ENCODE measurements around the gene FGF14. TPM values are rescaled to one million over a fixed set of nuclear protein-coding genes. Genes with fewer than 3 reads are reported as not detected.

FGF14 gene
- total RNA-seq, 1 donor from 2014 or later: 0.23 TPM

DNA sequence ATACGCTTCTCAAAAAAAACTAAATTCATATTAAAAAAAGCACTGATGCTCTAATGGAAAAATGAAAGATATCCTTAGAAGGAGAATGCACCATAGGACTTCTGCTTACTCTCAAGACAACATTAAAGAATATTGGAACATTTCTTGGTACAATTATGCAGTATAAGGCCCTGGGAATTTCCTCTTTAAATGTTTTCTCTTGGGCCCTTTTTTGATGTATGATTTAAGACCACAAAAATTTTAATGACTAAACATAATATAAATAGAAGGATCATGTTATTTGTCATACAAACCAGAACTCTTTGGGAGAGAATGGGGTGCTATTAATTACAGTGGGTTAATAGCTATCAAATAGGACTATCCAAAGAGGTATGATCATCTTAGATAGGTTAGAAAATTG is 403.7 kb downstream of the FGF14 start:
- Histone ChIP-seq H3K4me2 (ENCODE audit: low read length) (no peak overlapping the region), H3K9me3 (ENCODE audit: insufficient read depth, low read depth, low read length) (no peaks in the 10 kb centered on the region), H3K4me3 (ENCODE audit: insufficient read depth, low read depth, low read length) (no peak overlapping the region), H2AFZ (ENCODE audit: low read depth, low read length) (no peak overlapping the region), H3K36me3 (ENCODE audit: insufficient read depth, low read length) (no peaks in the 10 kb centered on the region), H3K27me3 (ENCODE audit: insufficient read depth, low read length) (no peaks in the 10 kb centered on the region), H3K9ac (ENCODE audit: low read length) (no peak overlapping the region), H3K4me1 (ENCODE audit: insufficient read depth, low read length) (no peaks in the 10 kb centered on the region), H4K20me1 (ENCODE audit: insufficient read depth, low read length) (no peaks in the 10 kb centered on the region), H3K79me2 (ENCODE audit: insufficient read depth, low read length) (no peaks in the 10 kb centered on the region), H3K27ac (ENCODE audit: low read depth, low read length) (no peak overlapping the region)
- H3K36me3 Mint-ChIP-seq (ENCODE audit: low read depth, unreplicated experiment): peaks cover 2% of the 10 kb centered on the region
- TF ChIP-seq EZH2 (IDR thresholded peaks at IDR 0.05; ENCODE audit: insufficient read depth, low read length) (no peak), CTCF (IDR thresholded peaks at IDR 0.05; ENCODE audit: insufficient read depth, low read depth, low read length) (no peak)
- peaks cover 18% of the 10 kb centered on the region for H3K4me1 Mint-ChIP-seq (ENCODE audit: low read depth, unreplicated experiment)
- H3K9me3 Mint-ChIP-seq (ENCODE audit: unreplicated experiment): no peaks in the 10 kb centered on the region
- H3K27ac Mint-ChIP-seq (ENCODE audit: unreplicated experiment): no peak overlapping the region
- no peak overlapping the region for H3K4me3 Mint-ChIP-seq (ENCODE audit: unreplicated experiment)
- H3K27me3 Mint-ChIP-seq (ENCODE audit: low read depth, unreplicated experiment): no peaks in the 10 kb centered on the region
- DNase-seq (ENCODE audit: low read depth): no peak
- no peak for FAIRE-seq

- Mint-ChIP-seq H3K36me3 (ENCODE audit: low read depth, unreplicated experiment) (peaks cover 2% of the 10 kb centered on the region), H3K9me3 (ENCODE audit: unreplicated experiment) (peaks cover 2% of the 10 kb centered on the region), H3K27me3 (ENCODE audit: low read depth, unreplicated experiment) (no peaks in the 10 kb centered on the region), H3K4me1 (ENCODE audit: low read depth, unreplicated experiment) (peaks cover 11% of the 10 kb centered on the region), H3K4me3 (ENCODE audit: unreplicated experiment) (no peak overlapping the region), H3K27ac (ENCODE audit: unreplicated experiment) (no peak overlapping the region)
- TF ChIP-seq CTCF (IDR thresholded peaks at IDR 0.05; ENCODE audit: insufficient read depth, low read depth, low read length): no peak
- TF ChIP-seq EZH2 (IDR thresholded peaks at IDR 0.05; ENCODE audit: insufficient read depth, low read length): no peak
- no peak overlapping the region for H3K9ac ChIP-seq (ENCODE audit: low read length)
- H3K79me2 ChIP-seq (ENCODE audit: insufficient read depth, low read length): no peaks in the 10 kb centered on the region
- H3K4me1 ChIP-seq (ENCODE audit: insufficient read depth, low read length): no peaks in the 10 kb centered on the region
- no peaks in the 10 kb centered on the region for H4K20me1 ChIP-seq (ENCODE audit: insufficient read depth, low read length)
- H3K4me2 ChIP-seq (ENCODE audit: low read length): no peak overlapping the region
- DNase-seq (ENCODE audit: low read depth) (no peak), FAIRE-seq (no peak)
- no peaks in the 10 kb centered on the region for H3K36me3 ChIP-seq (ENCODE audit: insufficient read depth, low read length)
- no peak overlapping the region for H2AFZ ChIP-seq (ENCODE audit: low read depth, low read length)
- H3K27ac ChIP-seq (ENCODE audit: low read depth, low read length): no peak overlapping the region
- no peak overlapping the region for H3K4me3 ChIP-seq (ENCODE audit: insufficient read depth, low read depth, low read length)
- no peaks in the 10 kb centered on the region for H3K27me3 ChIP-seq (ENCODE audit: insufficient read depth, low read length)
- no peaks in the 10 kb centered on the region for H3K9me3 ChIP-seq (ENCODE audit: insufficient read depth, low read depth, low read length)
Measured at GRCh38 chr13:101996954-101997353, 404.9 kb downstream of the FGF14 start.

- DNase-seq (ENCODE audit: low read depth) (no peak), FAIRE-seq (no peak)
- Mint-ChIP-seq H3K27me3 (ENCODE audit: low read depth, unreplicated experiment) (no peaks in the 10 kb centered on the region), H3K4me1 (ENCODE audit: low read depth, unreplicated experiment) (peaks cover 2% of the 10 kb centered on the region), H3K4me3 (ENCODE audit: unreplicated experiment) (no peak overlapping the region), H3K9me3 (ENCODE audit: unreplicated experiment) (peaks cover 2% of the 10 kb centered on the region), H3K36me3 (ENCODE audit: low read depth, unreplicated experiment) (no peaks in the 10 kb centered on the region), H3K27ac (ENCODE audit: unreplicated experiment) (no peak overlapping the region)
- Histone ChIP-seq H3K27ac (ENCODE audit: low read depth, low read length) (no peak overlapping the region), H3K79me2 (ENCODE audit: insufficient read depth, low read length) (no peaks in the 10 kb centered on the region), H3K4me2 (ENCODE audit: low read length) (no peak overlapping the region), H3K4me3 (ENCODE audit: insufficient read depth, low read depth, low read length) (no peak overlapping the region), H3K9ac (ENCODE audit: low read length) (no peak overlapping the region), H4K20me1 (ENCODE audit: insufficient read depth, low read length) (no peaks in the 10 kb centered on the region), H3K4me1 (ENCODE audit: insufficient read depth, low read length) (peaks cover 3% of the 10 kb centered on the region), H3K36me3 (ENCODE audit: insufficient read depth, low read length) (no peaks in the 10 kb centered on the region), H3K9me3 (ENCODE audit: insufficient read depth, low read depth, low read length) (no peaks in the 10 kb centered on the region), H3K27me3 (ENCODE audit: insufficient read depth, low read length) (no peaks in the 10 kb centered on the region), H2AFZ (ENCODE audit: low read depth, low read length) (no peak overlapping the region)
- TF ChIP-seq EZH2 (IDR thresholded peaks at IDR 0.05; ENCODE audit: insufficient read depth, low read length) (no peak), CTCF (IDR thresholded peaks at IDR 0.05; ENCODE audit: insufficient read depth, low read depth, low read length) (no peak)
Measured at GRCh38 chr13:101989798-101990350, 412.0 kb downstream of the FGF14 start.

Data from astrocyte (in vitro differentiated cells and primary cell).